Neural progenitor cell (in vitro differentiated cells): ENCODE results near the gene CSRNP2.

Experiments used
- EZH2 ChIP-seq: fragments of 200-600 bp; sonication (generic); IDR thresholded peaks from 2 replicates; pipeline ENCODE4 v1.6.1; 2017; ENCODE audit warnings: antibody characterized with exemption, mild to moderate bottlenecking, moderate library complexity
- EZH2phosphoT487 ChIP-seq: fragments of 200-600 bp; sonication (generic); IDR thresholded peaks from 2 replicates; pipeline ENCODE4 v1.6.1; 2017; ENCODE audit warnings: antibody characterized with exemption
- TF ChIP-seq, protein P1 (sequence below): fragments of 200-600 bp; sonication (generic); IDR thresholded peaks from 2 replicates; pipeline ENCODE4 v1.5.1; 2017; ENCODE audit warnings: antibody characterized with exemption, mild to moderate bottlenecking

- TF ChIP-seq EZH2 (no peak), EZH2phosphoT487 (no peak)
- TF ChIP-seq, protein P1, sequence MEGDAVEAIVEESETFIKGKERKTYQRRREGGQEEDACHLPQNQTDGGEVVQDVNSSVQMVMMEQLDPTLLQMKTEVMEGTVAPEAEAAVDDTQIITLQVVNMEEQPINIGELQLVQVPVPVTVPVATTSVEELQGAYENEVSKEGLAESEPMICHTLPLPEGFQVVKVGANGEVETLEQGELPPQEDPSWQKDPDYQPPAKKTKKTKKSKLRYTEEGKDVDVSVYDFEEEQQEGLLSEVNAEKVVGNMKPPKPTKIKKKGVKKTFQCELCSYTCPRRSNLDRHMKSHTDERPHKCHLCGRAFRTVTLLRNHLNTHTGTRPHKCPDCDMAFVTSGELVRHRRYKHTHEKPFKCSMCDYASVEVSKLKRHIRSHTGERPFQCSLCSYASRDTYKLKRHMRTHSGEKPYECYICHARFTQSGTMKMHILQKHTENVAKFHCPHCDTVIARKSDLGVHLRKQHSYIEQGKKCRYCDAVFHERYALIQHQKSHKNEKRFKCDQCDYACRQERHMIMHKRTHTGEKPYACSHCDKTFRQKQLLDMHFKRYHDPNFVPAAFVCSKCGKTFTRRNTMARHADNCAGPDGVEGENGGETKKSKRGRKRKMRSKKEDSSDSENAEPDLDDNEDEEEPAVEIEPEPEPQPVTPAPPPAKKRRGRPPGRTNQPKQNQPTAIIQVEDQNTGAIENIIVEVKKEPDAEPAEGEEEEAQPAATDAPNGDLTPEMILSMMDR = no peak
Measured at GRCh38 chr12:51070004-51070403, 13.4 kb downstream of the CSRNP2 start.
